Stimulated activated CD4-positive, alpha-beta T cell treated with anti-CD3 and anti-CD28 coated beads, Interleukin-4, amount 100 ng/mL, for 4 hours (primary cell): ENCODE data around the gene RASA3.

ENCODE experiments used
- DNase-seq, 2 experiments: peaks; one replicate each; pipeline ENCODE4 v3.0.0-alpha.2; 2020

RASA3 gene

DNA sequence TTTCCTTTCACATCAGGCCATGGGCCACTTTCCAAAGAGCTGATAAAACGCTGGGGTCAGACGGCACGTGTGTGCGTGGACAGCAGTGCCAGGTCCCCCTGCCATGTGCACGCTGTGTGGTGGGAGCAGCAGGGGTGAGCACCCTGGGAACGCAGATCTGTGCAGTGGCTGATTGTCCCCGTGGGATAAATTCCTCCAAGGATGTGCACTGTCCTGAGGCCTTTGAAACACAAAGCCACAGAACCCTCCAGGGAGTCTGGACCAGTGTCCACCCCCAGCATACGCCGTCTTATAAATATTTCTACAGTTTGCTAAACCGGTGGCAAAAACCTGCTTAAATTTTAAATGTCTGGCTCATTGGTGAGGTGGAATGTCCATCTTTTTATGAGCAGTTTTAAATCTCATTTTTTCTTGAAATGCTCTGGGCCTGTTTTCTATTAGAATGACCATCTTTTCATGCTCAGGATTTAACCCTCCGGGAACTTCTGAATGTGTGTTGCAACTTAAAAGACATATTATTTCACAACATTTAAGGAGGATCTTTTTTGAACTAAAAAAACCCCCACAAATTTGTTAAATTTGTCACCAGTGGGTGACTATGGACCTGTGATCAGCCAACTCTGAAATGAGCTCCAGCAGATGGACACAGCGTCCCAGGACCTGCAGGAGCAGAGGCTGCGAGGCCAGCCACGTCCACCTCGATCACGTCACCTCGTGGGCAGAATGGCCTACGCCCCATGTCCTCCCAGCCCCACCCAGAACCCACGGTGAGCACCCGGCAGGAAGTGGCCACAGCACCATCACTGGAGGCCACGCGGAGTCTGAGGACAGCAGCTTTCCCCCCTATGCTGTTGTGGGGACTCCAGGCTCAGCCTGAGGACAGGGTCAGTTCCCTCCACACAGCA is 68.6 kb downstream of the RASA3 start:
- DNase-seq, result no peak

GRCh38 chr13:114062754-114063153 is 69.7 kb downstream of the RASA3 start:
- DNase-seq, result no peak

DNA sequence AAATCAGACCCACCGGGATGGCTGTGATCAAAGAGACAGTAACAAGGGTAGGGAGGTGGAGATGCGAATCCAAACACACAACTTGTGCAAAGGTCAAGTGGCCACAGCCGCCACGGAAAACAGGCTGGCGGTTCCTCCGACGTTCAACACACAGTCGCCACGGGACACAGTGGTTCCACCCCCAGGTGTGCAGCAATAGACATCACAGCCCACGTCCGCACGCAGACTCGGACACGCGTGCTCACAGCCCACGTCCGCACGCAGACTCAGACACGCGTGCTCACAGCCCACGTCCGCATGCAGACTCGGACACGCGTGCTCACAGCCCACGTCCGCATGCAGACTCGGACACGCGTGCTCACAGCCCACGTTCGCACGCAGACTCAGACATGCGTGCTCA is 70.1 kb downstream of the RASA3 start:
- DNase-seq, result no peak

- DNase-seq, result no peak
These were observed 70.7 kb downstream of the RASA3 start for GRCh38 chr13:114061744-114062143.

DNA sequence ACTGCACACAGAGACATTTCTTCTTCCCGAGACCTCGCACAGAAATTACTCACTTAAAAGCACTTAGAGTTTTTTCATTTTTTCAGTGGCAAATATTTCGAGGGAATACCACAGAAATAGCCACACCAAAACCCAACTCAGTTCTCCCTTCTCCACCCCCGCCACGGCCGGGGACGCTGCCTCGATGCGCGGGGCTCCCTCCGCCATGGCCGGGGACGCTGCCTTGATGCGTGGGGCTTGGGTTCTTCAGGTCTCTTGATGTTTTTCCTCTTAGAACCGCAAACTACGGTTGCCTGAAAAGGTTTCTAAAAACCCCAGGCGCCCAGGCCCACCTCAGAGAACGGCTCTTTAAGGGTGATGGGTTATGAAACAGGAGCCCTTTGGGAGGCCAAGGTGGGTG is 71.4 kb downstream of the RASA3 start:
- DNase-seq, result no peak

DNA sequence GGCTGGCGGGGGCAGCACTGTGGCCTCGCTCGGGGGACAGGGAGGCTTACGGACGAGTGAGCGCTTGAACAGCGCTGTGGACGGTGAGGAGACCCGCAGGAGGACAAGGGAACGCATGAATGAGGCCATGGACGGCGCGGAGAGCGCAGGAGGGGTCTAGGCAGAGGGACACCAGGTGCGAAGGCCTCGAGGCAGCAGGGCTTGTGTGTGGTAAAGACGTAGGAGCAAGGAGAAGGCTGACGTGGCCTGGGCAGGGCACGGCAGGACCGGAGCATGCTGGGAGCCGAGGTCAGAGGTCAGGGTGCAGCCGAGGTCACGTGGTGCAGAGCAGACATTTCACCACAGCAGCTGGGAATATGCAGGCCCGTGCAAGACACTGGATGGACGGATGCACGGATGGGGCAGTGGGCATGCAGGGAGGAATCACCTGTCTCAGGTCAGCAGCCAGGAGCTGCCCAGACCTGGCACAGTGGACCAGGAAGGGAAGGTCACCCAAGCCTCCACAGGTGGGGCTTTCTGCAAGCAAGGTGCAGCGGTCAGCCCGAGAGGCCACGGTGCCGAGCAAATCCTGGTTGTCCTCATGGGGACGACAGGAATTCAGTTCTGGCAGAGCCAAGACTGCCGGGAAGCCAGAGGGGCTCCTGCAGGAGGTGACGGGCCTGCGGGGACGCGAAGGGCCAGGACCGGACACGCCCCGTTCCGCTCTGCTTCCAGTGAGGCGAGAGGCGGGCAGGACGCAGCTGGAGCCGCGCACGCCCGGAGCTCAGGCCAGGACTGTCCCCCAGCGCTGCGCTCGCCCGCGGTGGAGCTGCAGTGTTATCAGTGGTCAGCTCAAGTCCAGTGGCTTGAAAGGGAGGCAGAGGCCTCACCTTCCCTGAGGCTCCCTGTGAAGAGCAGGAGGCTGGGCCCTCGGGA is 72.2 kb downstream of the RASA3 start:
- no peak for DNase-seq

DNA sequence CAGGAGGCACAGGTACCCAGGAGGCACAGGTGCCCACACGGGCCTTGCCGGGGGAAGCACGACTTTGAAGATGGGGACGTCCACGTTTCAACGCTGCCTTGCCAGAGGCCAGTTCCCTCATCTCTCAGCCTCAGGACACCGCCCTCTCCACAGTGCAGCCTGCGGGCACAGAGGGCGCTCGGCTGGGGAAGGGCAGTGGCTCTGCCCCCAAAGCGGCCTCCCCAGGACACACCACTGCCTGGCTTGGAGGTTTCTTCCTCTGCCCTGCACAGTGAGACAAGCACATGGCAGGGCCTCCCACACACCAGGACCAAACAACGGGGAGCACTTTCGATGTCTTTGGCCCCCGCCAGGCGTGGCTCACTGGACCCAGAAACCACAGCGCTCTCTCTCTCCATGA is 73.0 kb downstream of the RASA3 start:
- no peak for DNase-seq

DNA sequence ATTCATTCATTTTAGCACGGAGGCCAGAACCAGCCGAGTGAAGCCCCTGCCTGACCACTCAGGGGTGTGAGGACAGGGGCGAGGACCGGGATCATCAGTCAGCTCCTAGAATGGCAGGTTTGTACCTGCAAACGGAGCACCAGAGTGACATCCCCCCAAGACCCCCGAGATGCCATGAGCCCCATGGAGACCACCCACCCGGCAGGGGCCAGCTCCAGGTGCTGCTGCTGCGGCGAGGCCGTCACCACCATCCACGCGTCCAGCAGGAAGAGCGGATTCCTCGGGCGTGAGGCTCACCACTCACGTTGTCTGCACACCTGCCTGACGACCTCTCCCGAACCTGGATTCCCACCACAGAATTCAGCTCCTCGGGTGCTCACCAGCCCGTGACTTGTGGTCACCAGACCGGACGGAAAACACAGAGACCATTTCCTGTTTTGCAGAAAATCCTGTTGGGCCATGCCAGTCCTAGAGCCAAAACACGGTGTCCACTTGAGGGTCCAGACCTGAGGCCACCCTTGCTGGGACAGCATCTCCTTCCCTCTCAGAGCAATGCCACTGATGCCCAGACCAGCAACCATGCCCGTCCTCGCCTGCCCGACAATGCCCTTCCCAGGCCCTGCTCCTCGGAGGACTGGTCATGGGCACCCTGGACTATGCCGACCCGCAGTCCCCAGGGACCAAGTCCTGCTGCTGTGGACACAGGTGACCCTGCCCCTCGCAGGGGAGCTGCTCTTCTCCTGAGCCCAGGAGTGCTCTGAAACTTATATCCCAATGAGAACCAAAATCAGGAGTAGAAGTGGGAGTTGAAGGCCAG is 74.2 kb downstream of the RASA3 start:
- DNase-seq, result no peak

- DNase-seq, result no peak
These were observed 75.0 kb downstream of the RASA3 start for GRCh38 chr13:114057166-114058050.

DNA sequence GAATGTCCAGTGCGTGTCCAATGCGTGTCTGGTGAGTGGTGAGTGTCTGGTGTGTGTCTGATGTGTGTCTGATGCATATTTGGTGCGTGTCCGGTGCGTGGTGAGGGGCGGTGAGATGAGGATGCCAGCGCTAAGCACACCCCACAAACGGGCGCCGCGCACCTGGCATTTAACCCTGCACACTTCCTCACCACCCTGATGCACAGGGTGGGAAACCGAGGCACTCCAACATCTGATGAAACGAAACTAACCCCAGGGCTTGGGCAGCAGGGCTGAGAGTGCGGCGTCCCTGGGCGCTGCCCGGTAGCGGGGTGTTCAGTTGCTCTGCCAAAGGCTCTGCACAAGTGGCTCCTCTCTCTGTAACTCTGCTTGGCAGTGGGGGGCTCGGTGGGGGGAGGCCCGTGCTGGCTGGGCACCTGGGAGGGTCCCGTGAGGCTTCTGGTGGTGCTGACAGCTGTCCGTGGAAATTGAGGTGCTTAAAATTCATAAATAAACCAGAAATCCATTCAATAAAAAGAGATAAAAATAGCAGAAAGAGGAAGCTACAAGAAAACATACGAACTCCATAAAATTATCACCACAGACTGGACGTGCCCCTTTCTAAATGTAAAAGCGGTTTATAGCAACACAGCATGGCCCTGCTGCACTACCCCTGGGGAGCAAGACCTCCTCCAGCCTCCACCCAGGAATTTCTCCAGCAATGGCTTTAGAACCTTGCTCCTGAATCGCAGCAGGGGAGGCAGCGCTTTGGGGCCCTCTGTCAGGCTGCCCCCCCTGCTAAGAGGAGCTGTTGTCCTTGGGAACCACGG is 76.0 kb downstream of the RASA3 start:
- no peak for DNase-seq

DNA sequence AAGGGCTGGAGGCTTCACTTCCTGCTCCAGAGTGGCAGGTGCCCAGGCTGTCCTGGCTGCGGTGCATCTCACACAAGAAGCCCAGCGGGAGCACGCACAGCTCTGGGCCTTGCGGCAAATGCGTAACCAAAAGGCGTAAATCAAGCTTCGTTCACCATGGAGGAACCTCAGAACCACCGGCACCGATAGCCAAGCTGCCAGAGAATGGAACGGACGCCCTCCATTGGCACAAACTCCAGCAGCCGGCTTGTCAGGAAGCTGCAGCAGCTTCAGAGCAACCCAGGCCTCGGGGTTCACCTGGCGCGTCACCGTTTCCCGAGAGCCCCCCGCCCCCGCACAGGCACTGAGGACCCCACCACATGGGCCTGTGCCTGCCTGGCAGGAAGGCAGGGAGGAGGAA is 76.7 kb downstream of the RASA3 start:
- DNase-seq, result no peak

GRCh38 chr13:114054830-114055439 is 77.5 kb downstream of the RASA3 start:
- no peak for DNase-seq

DNA sequence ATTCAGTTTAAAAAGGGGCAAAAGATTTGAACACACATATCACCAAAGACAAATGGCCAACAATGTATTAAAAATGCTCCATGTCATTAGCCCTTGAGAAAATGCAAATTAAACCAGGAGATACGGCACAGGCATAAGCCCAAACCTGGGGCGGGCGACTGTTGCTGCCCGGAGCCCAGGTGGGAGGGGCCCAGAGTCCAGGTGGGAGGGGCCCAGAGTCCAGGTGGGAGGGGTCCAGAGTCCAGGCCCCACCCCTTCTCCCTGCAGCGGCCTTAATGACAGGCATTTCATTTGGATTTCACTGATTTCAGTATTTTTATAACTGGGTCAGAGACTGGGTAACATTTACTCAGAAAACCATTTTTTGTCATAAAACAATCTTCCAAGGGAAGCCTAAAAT is 78.2 kb downstream of the RASA3 start:
- DNase-seq, result no peak

- DNase-seq, result no peak
These were observed 79.4 kb downstream of the RASA3 start for GRCh38 chr13:114053026-114053425.

DNA sequence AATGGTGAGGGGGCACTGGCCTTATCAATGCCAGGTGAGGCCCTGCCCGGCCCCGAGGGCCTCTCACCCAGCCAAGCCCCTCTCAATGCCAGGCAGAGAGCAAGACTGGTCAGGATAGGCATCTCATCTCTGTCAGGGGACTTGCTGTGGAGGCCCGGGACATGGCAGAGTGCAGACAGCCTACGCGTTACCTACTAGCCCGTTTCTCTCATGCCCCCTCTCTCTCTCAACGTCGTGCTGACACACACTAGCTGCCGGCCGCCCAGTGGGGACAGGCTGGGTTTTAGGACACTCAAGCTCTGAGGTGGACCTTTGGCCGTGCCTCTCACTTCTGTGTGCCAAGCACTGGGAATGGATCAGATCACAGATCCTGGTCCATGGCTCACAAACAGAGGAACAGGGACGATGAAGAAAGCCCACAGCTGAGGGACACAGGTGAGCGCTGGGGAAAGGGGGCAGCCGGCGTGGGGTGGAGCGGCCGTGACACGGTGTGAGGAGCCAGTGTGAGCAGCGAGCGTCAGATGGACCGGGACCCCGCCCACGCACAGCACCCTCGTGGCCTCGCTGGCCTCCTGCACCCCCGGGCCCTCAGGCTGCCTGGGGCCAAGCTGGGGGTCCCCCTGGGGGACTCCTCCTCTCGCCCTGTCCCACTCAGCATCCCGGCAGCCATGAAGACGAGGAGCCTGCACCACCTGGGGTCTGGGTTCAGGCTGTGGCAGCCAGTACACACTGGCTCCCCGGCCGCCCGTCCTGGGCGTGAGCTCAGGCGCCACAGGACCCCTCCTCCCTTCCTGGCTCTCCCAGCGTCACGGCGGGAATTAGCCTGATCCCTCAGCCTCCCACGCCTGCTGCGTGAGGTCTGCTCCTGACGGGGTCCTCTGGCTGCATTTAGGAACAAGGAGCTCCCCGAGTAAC is 81.6 kb downstream of the RASA3 start:
- DNase-seq, result no peak

DNA sequence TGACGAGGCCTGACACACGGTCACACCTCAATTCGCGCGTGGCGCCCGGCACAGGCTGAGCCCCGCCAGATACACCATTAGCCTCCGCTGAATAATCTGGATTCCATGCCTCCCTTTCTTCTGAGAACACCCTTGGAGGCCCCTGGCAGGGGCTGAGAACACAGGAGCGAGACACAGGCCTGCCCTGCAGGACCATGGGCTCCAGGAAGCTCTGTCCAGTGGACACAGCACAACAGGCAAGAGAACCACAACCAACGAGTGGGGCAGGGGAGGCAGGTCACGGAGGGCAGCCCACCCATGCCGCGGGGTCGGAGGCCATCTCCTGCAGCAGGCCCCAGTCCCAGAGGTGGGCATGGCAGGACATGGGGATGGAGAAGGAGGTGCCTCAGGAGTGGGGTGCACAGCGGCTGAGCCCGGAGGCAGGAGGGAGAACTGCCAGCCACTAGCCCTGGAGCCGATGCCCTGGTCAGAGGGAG is 82.8 kb downstream of the RASA3 start:
- DNase-seq, result no peak

- peak; percentile 55 to 59 for DNase-seq
These were observed 83.4 kb downstream of the RASA3 start for GRCh38 chr13:114049026-114049425.

DNA sequence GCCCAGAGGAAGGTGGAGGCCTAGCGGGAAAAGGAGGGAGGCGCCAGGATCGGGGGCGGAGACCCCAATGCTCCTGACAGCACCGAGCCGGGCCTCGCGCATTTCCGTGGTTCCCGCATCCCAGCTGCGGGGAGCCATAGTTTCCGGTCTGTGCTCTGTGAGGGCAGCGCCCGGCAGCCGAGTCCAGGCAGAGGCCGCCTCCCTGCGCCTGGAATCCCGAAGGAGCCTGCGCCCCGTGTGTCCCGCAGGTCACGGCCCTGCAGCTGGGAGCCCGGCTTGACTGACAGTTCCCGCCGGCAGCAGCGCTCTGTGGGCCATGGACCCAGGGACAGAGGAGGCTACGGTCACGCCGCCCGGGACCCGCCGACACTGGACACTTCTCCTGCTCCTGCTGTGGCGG is 84.0 kb downstream of the RASA3 start:
- no peak for DNase-seq

GRCh38 chr13:114047358-114047881 is 85.0 kb downstream of the RASA3 start:
- no peak for DNase-seq
